ENCODE data around the gene LYZL1.

- TF ChIP-seq ZNF707 (CRISPR knock-in tag; conservative IDR thresholded peaks at IDR 0.05) (no peak), NONO (IDR thresholded peaks at IDR 0.05; ENCODE audit: low read depth in 2 of 2, low read length in 1 of 2) (no peak), FOXM1 (IDR thresholded peaks at IDR 0.05; ENCODE audit: low read depth) (no peak), FOXM1 (CRISPR knock-in tag; IDR thresholded peaks at IDR 0.05; ENCODE audit: low read depth) (no peak), SIN3A (IDR thresholded peaks at IDR 0.05; ENCODE audit: borderline replicate concordance in 2 of 2, control insufficient read depth in 1 of 2, low read depth in 2 of 2, low read length in 2 of 2) (no peak)
- TF ChIP-seq, protein P1, sequence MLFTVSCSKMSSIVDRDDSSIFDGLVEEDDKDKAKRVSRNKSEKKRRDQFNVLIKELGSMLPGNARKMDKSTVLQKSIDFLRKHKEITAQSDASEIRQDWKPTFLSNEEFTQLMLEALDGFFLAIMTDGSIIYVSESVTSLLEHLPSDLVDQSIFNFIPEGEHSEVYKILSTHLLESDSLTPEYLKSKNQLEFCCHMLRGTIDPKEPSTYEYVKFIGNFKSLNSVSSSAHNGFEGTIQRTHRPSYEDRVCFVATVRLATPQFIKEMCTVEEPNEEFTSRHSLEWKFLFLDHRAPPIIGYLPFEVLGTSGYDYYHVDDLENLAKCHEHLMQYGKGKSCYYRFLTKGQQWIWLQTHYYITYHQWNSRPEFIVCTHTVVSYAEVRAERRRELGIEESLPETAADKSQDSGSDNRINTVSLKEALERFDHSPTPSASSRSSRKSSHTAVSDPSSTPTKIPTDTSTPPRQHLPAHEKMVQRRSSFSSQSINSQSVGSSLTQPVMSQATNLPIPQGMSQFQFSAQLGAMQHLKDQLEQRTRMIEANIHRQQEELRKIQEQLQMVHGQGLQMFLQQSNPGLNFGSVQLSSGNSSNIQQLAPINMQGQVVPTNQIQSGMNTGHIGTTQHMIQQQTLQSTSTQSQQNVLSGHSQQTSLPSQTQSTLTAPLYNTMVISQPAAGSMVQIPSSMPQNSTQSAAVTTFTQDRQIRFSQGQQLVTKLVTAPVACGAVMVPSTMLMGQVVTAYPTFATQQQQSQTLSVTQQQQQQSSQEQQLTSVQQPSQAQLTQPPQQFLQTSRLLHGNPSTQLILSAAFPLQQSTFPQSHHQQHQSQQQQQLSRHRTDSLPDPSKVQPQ (CRISPR knock-in tag; IDR thresholded peaks at IDR 0.05; ENCODE audit: borderline replicate concordance) = no peak
Observed at GRCh38 chr10:29265210-29265768, 23.6 kb upstream of the LYZL1 start.
